GM18520 (cell line): ENCODE data around the gene COBL.

ENCODE experiments used
- ATAC-seq: cut with Tn5 transposase; IDR thresholded peaks from one replicate; pipeline ENCODE4 v1.9.1; 2021; ENCODE audit not compliant: unreplicated experiment

The COBL gene

GRCh38 chr7:50977421-50977820 lies 339.2 kb downstream of the COBL start:
- ATAC-seq = no peak

- no peak for ATAC-seq
Observed at GRCh38 chr7:50976064-50976463, 340.5 kb downstream of the COBL start.

GRCh38 chr7:50974240-50974639 lies 342.4 kb downstream of the COBL start:
- no peak for ATAC-seq

DNA sequence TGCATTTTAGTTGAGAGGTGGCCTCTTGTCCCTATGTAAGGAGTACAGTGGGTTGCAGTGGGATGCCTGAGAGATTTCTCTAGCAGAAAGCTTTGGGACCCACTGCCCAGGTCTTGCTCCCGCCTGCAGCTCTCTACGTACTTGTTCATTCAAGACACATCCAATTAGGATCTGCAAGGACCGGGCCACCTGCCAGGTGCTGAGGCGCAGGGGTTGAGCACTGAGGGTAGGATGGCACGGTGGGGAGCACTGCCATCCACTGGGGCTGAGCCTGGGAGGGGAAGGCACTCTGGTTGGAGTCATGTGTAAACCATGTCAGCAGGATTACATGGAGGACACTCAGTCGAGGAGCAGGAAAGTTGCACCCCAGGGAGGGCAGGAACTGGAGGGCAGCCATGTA lies 342.8 kb downstream of the COBL start:
- ATAC-seq = no peak

DNA sequence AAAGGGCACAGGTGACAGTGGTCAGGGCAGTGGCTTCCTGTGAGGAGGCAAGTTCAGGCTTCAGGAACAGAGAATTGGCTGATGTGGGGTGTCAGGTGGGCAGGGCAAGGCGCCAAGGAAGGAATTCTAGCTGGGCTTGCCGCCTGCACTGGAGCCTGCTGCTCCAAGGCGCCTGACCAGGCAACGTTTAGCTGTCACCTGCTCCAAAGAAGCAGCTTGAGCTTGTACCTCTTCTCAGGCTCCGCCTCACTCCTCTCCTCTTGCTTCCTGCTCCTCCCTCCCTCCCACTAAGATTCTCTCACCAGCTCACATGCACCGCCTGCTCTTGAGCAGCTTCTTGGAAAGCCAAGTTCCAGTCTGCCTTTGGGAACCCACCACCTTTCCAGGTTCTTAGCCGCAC lies 346.5 kb downstream of the COBL start:
- no peak for ATAC-seq
